HG02571 (cell line): ENCODE data around the gene A1BG.

Experiments used
- ATAC-seq: cut with Tn5 transposase; IDR thresholded peaks from one replicate; pipeline ENCODE4 v1.9.1; 2021; ENCODE audit warnings: mild to moderate bottlenecking, moderate library complexity; ENCODE audit not compliant: unreplicated experiment

A1BG gene

GRCh38 chr19:58305065-58305931 is 48.0 kb downstream of the A1BG start, which contains the start of gene ERVK3-1:
Gene ERVK3-1, plus strand, starts transcription at chr19:58305377. Its CDS starts 6,792 bp downstream, at chr19:58312169.
- peak; percentile 94 for ATAC-seq

- ATAC-seq, result no peak
Observed at GRCh38 chr19:58304748-58305064, 48.6 kb downstream of the A1BG start.

- no peak for ATAC-seq
Observed at GRCh38 chr19:58304255-58304654, 49.0 kb downstream of the A1BG start.

- ATAC-seq, result no peak
Observed at GRCh38 chr19:58300620-58301019, 52.7 kb downstream of the A1BG start.

- no peak for ATAC-seq
Observed at GRCh38 chr19:58296104-58296503, 57.2 kb downstream of the A1BG start.
